ENCODE measurements around the gene FH. TPM values are rescaled to one million over a fixed set of nuclear protein-coding genes. Genes with fewer than 3 reads are reported as not detected.
A peak's percentile ranks its signal among the peaks of the same experiment; 100 is the strongest.

The FH gene
- total and polyA plus RNA-seq, 2 donors (not counting 1 experiment from before 2014, with no cell fraction given) = 18.5 to 32.4 TPM

DNA sequence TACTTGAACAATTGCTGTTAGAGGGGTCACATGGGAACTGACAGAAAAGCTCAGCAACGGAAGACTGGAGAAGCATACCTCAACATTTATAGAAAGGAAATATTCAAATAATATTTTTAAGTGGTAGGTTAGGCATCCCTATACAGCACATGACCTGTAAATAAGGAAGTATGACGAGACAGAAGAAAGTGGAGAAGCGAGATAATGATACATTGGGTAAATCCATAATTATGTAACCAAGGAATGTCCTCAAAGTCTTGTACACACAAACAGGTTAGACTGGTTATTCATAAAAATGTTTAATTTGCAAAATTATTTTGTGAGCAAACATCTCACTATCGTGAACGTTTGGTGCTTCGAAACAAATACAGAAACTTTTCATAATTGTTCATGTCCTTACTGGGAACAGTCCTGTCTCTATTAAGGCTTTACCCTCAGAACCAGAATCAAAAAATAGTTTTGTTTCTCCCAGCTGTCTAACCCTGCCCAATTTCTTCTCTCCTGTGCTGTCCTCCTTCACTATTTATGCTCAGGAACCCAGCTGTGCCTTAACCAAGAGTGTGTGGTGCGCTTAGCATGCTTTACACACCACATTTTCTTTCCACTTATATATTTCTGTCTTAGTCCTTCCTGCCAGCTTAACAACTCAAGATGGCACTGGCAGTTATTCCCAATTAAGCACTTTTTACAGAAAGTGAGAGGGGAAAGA, 22.8 kb upstream of the FH start:
- H3K27ac ChIP-seq (ENCODE audit: low read length in 2 of 2) = peak overlapping the region; percentile 21 to 77
- no peaks in the 10 kb centered on the region for H3K27me3 ChIP-seq (replicated peaks in 1 of 4; ENCODE audit: control extremely low read depth in 1 of 4, control insufficient read depth in 3 of 4, insufficient read depth in 4 of 4, low read length in 3 of 4)
- no peaks in the 10 kb centered on the region for H4K20me1 ChIP-seq (ENCODE audit: control insufficient read depth, insufficient read depth, low read length, poor library complexity, severe bottlenecking)
- peak; percentile 48 for DNase-seq
- 90% methylated on average over 4 of the region's 7 CpGs for WGBS (ENCODE audit: insufficient coverage)
- H3K9me3 ChIP-seq (ENCODE audit: control extremely low read depth in 1 of 3, control insufficient read depth in 2 of 3, insufficient read depth in 1 of 3, low read length in 2 of 3) = peaks cover 0 to 1% (median 0%) of the 10 kb centered on the region in 3 donors
- peak; percentile 56 for ATAC-seq (ENCODE audit: low read depth)
- peaks cover 6 to 16% of the 10 kb centered on the region in 2 experiments for H3K36me3 ChIP-seq (replicated peaks in 1 of 2; ENCODE audit: control extremely low read depth in 1 of 2, control insufficient read depth in 1 of 2, extremely low read depth in 1 of 2, insufficient read depth in 2 of 2, low read length in 1 of 2)
- ChIA-PET POLR2A (interaction anchor here (1.0 kb wide), 1 partner anchor 9 kb away, joined by 3 read pairs; no protein-coding TSS in a partner anchor), CTCF (interaction anchor here (1.0 to 6.2 kb wide), 2 partner anchors 9 kb away, joined by 3 to 35 read pairs; no protein-coding TSS in a partner anchor)
- H3K9ac ChIP-seq (ENCODE audit: low read length) = no peak overlapping the region
- H2AFZ ChIP-seq (ENCODE audit: insufficient read depth, low read depth, low read length, poor library complexity, severe bottlenecking) = peak overlapping the region; percentile 7
- H3K4me2 ChIP-seq (replicated peaks; ENCODE audit: low read depth, low read length, poor library complexity, severe bottlenecking) = peak overlapping the region; percentile 37
- H3K4me3 ChIP-seq (ENCODE audit: control extremely low read depth in 1 of 5, extremely low read depth in 1 of 5, insufficient read depth in 1 of 5, low read depth in 2 of 5, low read length in 4 of 5) = no peak overlapping the region
- Mint-ChIP-seq H3K27me3 (no peaks in the 10 kb centered on the region), H3K9me3 (ENCODE audit: insufficient read depth) (no peaks in the 10 kb centered on the region), H3K4me1 (peaks cover 64% of the 10 kb centered on the region), H3K27ac (peak overlapping the region; percentile 79), H3K4me3 (no peak overlapping the region)
- intact Hi-C loops (cut with micrococcal nuclease) = no loop called here
- peaks cover 22 to 32% of the 10 kb centered on the region in 2 donors for H3K4me1 ChIP-seq (ENCODE audit: control insufficient read depth in 2 of 2, insufficient read depth in 2 of 2, low read length in 2 of 2)
- peaks cover 89% of the 10 kb centered on the region for H3K79me2 ChIP-seq (ENCODE audit: control insufficient read depth, insufficient read depth, low read length)
- no peak for TF ChIP-seq EZH2 (IDR thresholded peaks at IDR 0.05; ENCODE audit: borderline replicate concordance, insufficient read depth, low read depth, low read length, poor library complexity, severe bottlenecking)
- TF ChIP-seq, protein P1, sequence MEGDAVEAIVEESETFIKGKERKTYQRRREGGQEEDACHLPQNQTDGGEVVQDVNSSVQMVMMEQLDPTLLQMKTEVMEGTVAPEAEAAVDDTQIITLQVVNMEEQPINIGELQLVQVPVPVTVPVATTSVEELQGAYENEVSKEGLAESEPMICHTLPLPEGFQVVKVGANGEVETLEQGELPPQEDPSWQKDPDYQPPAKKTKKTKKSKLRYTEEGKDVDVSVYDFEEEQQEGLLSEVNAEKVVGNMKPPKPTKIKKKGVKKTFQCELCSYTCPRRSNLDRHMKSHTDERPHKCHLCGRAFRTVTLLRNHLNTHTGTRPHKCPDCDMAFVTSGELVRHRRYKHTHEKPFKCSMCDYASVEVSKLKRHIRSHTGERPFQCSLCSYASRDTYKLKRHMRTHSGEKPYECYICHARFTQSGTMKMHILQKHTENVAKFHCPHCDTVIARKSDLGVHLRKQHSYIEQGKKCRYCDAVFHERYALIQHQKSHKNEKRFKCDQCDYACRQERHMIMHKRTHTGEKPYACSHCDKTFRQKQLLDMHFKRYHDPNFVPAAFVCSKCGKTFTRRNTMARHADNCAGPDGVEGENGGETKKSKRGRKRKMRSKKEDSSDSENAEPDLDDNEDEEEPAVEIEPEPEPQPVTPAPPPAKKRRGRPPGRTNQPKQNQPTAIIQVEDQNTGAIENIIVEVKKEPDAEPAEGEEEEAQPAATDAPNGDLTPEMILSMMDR (IDR thresholded peaks at IDR 0.05) = no peak

DNA sequence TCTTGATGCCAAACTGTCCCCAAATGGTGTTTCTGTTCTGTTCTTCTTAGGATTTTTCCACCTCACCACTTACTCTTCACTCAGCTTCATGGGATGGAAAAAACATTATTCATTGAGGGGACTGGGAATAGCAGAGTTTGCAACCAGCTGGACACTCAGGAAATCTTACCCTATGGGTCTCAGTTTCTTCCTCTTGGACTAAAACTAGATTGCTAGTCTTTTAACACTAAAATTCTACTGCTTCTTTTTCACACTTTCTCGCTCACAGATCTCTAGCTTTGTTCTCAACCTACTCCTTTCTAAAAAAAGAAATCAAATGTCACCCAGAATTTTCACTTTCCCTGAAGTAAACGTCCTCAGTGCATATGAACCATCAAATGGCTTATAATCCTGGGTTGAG, 17.4 kb upstream of the FH start:
- H3K9me3 Mint-ChIP-seq (ENCODE audit: insufficient read depth) = peaks cover 3% of the 10 kb centered on the region
- H3K4me3 Mint-ChIP-seq = peak overlapping the region; percentile 8
- H3K4me3 ChIP-seq (ENCODE audit: control extremely low read depth in 1 of 5, extremely low read depth in 1 of 5, insufficient read depth in 1 of 5, low read depth in 2 of 5, low read length in 4 of 5) = no peak overlapping the region
- ATAC-seq (ENCODE audit: low read depth) = no peak
- peak overlapping the region in 1 of 2 donors; percentile 96 for H3K27ac ChIP-seq (ENCODE audit: low read length in 2 of 2)
- intact Hi-C loops (cut with micrococcal nuclease) = loop anchor here (10.0 kb wide), 1 partner anchor 1718 kb away; the partner anchor contains the start of genes CEP170 and SDCCAG8
- TF ChIP-seq EZH2 (IDR thresholded peaks at IDR 0.05; ENCODE audit: borderline replicate concordance, insufficient read depth, low read depth, low read length, poor library complexity, severe bottlenecking) = no peak
- TF ChIP-seq, protein P1 (IDR thresholded peaks at IDR 0.05) = no peak
- H3K36me3 ChIP-seq (replicated peaks in 1 of 2; ENCODE audit: control extremely low read depth in 1 of 2, control insufficient read depth in 1 of 2, extremely low read depth in 1 of 2, insufficient read depth in 2 of 2, low read length in 1 of 2) = peaks cover 9 to 24% of the 10 kb centered on the region in 2 experiments
- no peak for DNase-seq
- no peaks in the 10 kb centered on the region for H4K20me1 ChIP-seq (ENCODE audit: control insufficient read depth, insufficient read depth, low read length, poor library complexity, severe bottlenecking)
- H3K79me2 ChIP-seq (ENCODE audit: control insufficient read depth, insufficient read depth, low read length) = peaks cover 92% of the 10 kb centered on the region
- no peak overlapping the region for H2AFZ ChIP-seq (ENCODE audit: insufficient read depth, low read depth, low read length, poor library complexity, severe bottlenecking)
- no peak overlapping the region for H3K9ac ChIP-seq (ENCODE audit: low read length)
- no peaks in the 10 kb centered on the region for H3K27me3 ChIP-seq (replicated peaks in 1 of 4; ENCODE audit: control extremely low read depth in 1 of 4, control insufficient read depth in 3 of 4, insufficient read depth in 4 of 4, low read length in 3 of 4)
- ChIA-PET POLR2A (interaction anchor here (1.8 kb wide), 1 partner anchor 13 kb away, joined by 4 read pairs; no protein-coding TSS in a partner anchor), CTCF (interaction anchor here (1.2 to 6.2 kb wide), 5 partner anchors 14 to 311 kb away, joined by 3 to 35 read pairs (median 8); partner anchors contain the start of genes CHML, EXO1 and OPN3)
- WGBS (ENCODE audit: insufficient coverage) = 40% methylated on average over 1 of the region's 2 CpGs
- peak overlapping the region; percentile 62 for H3K27ac Mint-ChIP-seq
- no peaks in the 10 kb centered on the region for H3K9me3 ChIP-seq (ENCODE audit: control extremely low read depth in 1 of 3, control insufficient read depth in 2 of 3, insufficient read depth in 1 of 3, low read length in 2 of 3)
- H3K4me1 Mint-ChIP-seq = peaks cover 80% of the 10 kb centered on the region
- no peaks in the 10 kb centered on the region for H3K27me3 Mint-ChIP-seq
- peaks cover 44 to 60% of the 10 kb centered on the region in 2 donors for H3K4me1 ChIP-seq (ENCODE audit: control insufficient read depth in 2 of 2, insufficient read depth in 2 of 2, low read length in 2 of 2)
- peak overlapping the region; percentile 17 for H3K4me2 ChIP-seq (replicated peaks; ENCODE audit: low read depth, low read length, poor library complexity, severe bottlenecking)
